Endothelial cell of umbilical vein (primary cell): ENCODE measurements around the gene CMC2. TPM values are rescaled to one million over a fixed set of nuclear protein-coding genes. Genes with fewer than 3 reads are reported as not detected.

Source experiments
- BruUV-seq: library from RNA; stranded (reverse); fragments of 400-500 nt; replicated peaks from 2 replicates; lab custom pipeline; 2021; lab: Mats Ljungman, UMichigan
- CTCF ChIA-PET: fragments of 300-600, 350-600 bp; sonication (Branson Sonifier 250); formaldehyde crosslinking; loops from one replicate; lab custom pipeline; 2021; ENCODE audit warnings: antibody characterized with exemption, inconsistent platforms; lab: Charles Lee
- POLR2A ChIA-PET: fragments of 300-600, 350-600 bp; sonication (Branson Sonifier 250); formaldehyde crosslinking; loops from one replicate; lab custom pipeline; 2021; ENCODE audit warnings: antibody characterized with exemption, inconsistent platforms; lab: Charles Lee
- DNase-seq: peaks from one replicate; pipeline ENCODE4 v3.0.0-alpha.2; 2011; ENCODE audit warnings: low read depth, low spot score
- FAIRE-seq: peaks from 2 replicates; lab custom pipeline; 2011; peaks lifted over from hg19 to GRCh38; lab: Jason Lieb, UNC
- H2AFZ ChIP-seq: 2 replicates; pipeline ENCODE4 v1.6.0; 2012; ENCODE audit warnings: low read depth, low read length, control low read depth, inconsistent platforms
- H3K27ac ChIP-seq: 2 replicates; pipeline ENCODE4 v1.5.1; 2011; ENCODE audit warnings: low read depth, mild to moderate bottlenecking, control low read depth, low read length, moderate library complexity; ENCODE audit not compliant: insufficient read depth
- H3K27me3 ChIP-seq, 2 experiments: 2 replicates each; pipeline versions ENCODE4 v1.6.0 to v1.6.1; 2011; ENCODE audit warnings: low read length in 2 of 2, mixed read lengths in 1 of 2; ENCODE audit not compliant: control insufficient read depth in 2 of 2, insufficient read depth in 2 of 2
- H3K36me3 ChIP-seq, 2 experiments: 2 replicates in 1 of 2; 3 replicates in 1 of 2; pipeline ENCODE4 v1.5.1; 2011; ENCODE audit warnings: low read length in 2 of 2, mild to moderate bottlenecking in 1 of 2, moderate library complexity in 1 of 2; ENCODE audit not compliant: control insufficient read depth in 2 of 2, insufficient read depth in 2 of 2; ENCODE audit errors: extremely low read depth in 1 of 2
- H3K4me1 ChIP-seq: 3 replicates; pipeline ENCODE4 v1.5.1; 2011; ENCODE audit warnings: mild to moderate bottlenecking, low read length; ENCODE audit not compliant: control insufficient read depth, insufficient read depth; ENCODE audit errors: extremely low read depth
- H3K4me2 ChIP-seq: 2 replicates; pipeline ENCODE4 v1.6.1; 2011; ENCODE audit warnings: low read length, control low read depth, mixed read lengths; ENCODE audit not compliant: insufficient read depth
- H3K4me3 ChIP-seq, 3 experiments: fragments of 200-600 bp in 1 of 3; sonication (generic), shearing (Covaris generic) in 1 of 3; replicated peaks in 1 of 3; 2 replicates each; pipeline ENCODE4 v1.5.1; 2011 to 2016; ENCODE audit warnings: control low read depth in 3 of 3, low read length in 3 of 3, mild to moderate bottlenecking in 2 of 3, inconsistent platforms in 1 of 3, low read depth in 1 of 3, moderate library complexity in 1 of 3; ENCODE audit not compliant: insufficient read depth in 1 of 3
- H3K79me2 ChIP-seq: 2 replicates; pipeline ENCODE4 v1.6.0; 2012; ENCODE audit warnings: low read length, inconsistent platforms; ENCODE audit not compliant: control insufficient read depth, insufficient read depth
- H3K9ac ChIP-seq: replicated peaks from 2 replicates; pipeline ENCODE3; 2011; ENCODE audit warnings: low read length, control low read depth; ENCODE audit not compliant: insufficient read depth; ENCODE audit errors: extremely low read depth
- H3K9me1 ChIP-seq: replicated peaks from 3 replicates; pipeline ENCODE4 v1.6.0; 2011; ENCODE audit warnings: mild to moderate bottlenecking, low read length; ENCODE audit not compliant: control insufficient read depth, insufficient read depth; ENCODE audit errors: extremely low read depth
- H3K9me3 ChIP-seq: replicated peaks from 2 replicates; pipeline ENCODE4 v1.5.1; 2012; ENCODE audit warnings: low read length, inconsistent platforms; ENCODE audit not compliant: control insufficient read depth, insufficient read depth
- H4K20me1 ChIP-seq: replicated peaks from 2 replicates; pipeline ENCODE3; 2011; ENCODE audit warnings: mild to moderate bottlenecking, low read length; ENCODE audit not compliant: control insufficient read depth, insufficient read depth; ENCODE audit errors: extremely low read depth
- CTCF ChIP-seq, 2 donors: IDR thresholded peaks; 1 replicate in 1 of 2; 2 replicates in 1 of 2; pipeline ENCODE4 v1.5.1; 2011; ENCODE audit warnings: low read length in 2 of 2, mild to moderate bottlenecking in 2 of 2, moderate library complexity in 2 of 2, control low read depth in 1 of 2, inconsistent platforms in 1 of 2, low read depth in 1 of 2; ENCODE audit not compliant: insufficient read depth in 1 of 2; ENCODE audit errors: extremely low read depth in 1 of 2
- EZH2 ChIP-seq: IDR thresholded peaks from 2 replicates; pipeline ENCODE4 v1.6.1; 2012; ENCODE audit warnings: borderline replicate concordance, low read depth, mild to moderate bottlenecking, moderate library complexity, low read length, inconsistent platforms; ENCODE audit not compliant: severe bottlenecking
- FOS ChIP-seq: IDR thresholded peaks from 2 replicates; pipeline ENCODE4 v1.6.1; 2011; ENCODE audit warnings: mild to moderate bottlenecking, low read length, moderate library complexity, borderline replicate concordance; ENCODE audit not compliant: insufficient read depth
- GATA2 ChIP-seq: IDR thresholded peaks from 2 replicates; pipeline ENCODE4 v1.7.0; 2011; ENCODE audit warnings: low read depth, mild to moderate bottlenecking, moderate library complexity, mixed read lengths, low read length; ENCODE audit not compliant: insufficient read length, insufficient read depth
- JUN ChIP-seq: IDR thresholded peaks from 2 replicates; pipeline ENCODE4 v1.6.1; 2011; ENCODE audit warnings: borderline replicate concordance, low read depth; ENCODE audit not compliant: insufficient read length, insufficient read depth
- MAX ChIP-seq: IDR thresholded peaks from 2 replicates; pipeline ENCODE4 v1.6.1; 2011; ENCODE audit not compliant: insufficient read depth, insufficient read length
- MYC ChIP-seq: IDR thresholded peaks from one replicate; pipeline ENCODE4 v1.6.1; 2011; ENCODE audit warnings: mild to moderate bottlenecking, low read depth, low read length
- POLR2A ChIP-seq: IDR thresholded peaks from 2 replicates; pipeline ENCODE4 v1.6.1; 2012; ENCODE audit warnings: low read depth, mild to moderate bottlenecking, control low read depth, low read length
- POLR2AphosphoS5 ChIP-seq: IDR thresholded peaks from 2 replicates; pipeline ENCODE4 v1.6.1; 2012; ENCODE audit warnings: low read depth, mild to moderate bottlenecking, control low read depth, low read length, moderate library complexity; ENCODE audit not compliant: insufficient read depth
- dilution Hi-C: fragments of 300-500 bp; cut with MboI; formaldehyde crosslinking; loops from one replicate; pipeline ENCODE4 v1.15.0; 2019; ENCODE audit warnings: low sequenced_read_pairs; ENCODE audit not compliant: extremely low pct_ligation_motif_present
- intact Hi-C: fragments of 100-400 bp; cut with micrococcal nuclease; formaldehyde crosslinking; loops from one replicate; pipeline ENCODE4 v1.10.0; 2022
- polyA plus RNA-seq, 4 experiments: library from polyadenylated mRNA; depleted of rRNA in 3 of 4; stranded (reverse) in 3 of 4; unstranded in 1 of 4; fragments of >200 nt; gene quantifications; 2 replicates each; pipeline versions ENCODE4 v1.2.1 to v1.2.3, GENCODE V29; 2011 to 2012; ENCODE audit warnings: missing spikeins in 1 of 4
- total RNA-seq: library from RNA; stranded (reverse); gene quantifications from 2 replicates; pipeline ENCODE4 v1.2.3, GENCODE V29; 2021

The CMC2 gene
- total and polyA plus RNA-seq, 2 donors (not counting 3 experiments of a cell fraction or from before 2014, with no cell fraction given) = 97.8 to 216 TPM

- DNase-seq (no peak), FAIRE-seq (no peak)
- no peak overlapping the region for H3K27ac ChIP-seq
- no peaks in the 10 kb centered on the region for H3K27me3 ChIP-seq
- BruUV-seq = no TSS peak
- H3K9me3 ChIP-seq = no peaks in the 10 kb centered on the region
- H3K36me3 ChIP-seq = peaks cover 0 to 6% of the 10 kb centered on the region in 2 experiments
- H2AFZ ChIP-seq = no peak overlapping the region
- TF ChIP-seq POLR2AphosphoS5 (no peak), EZH2 (no peak), FOS (no peak), JUN (no peak), MYC (no peak)
- POLR2A ChIA-PET = no interaction called here
- CTCF ChIA-PET = interaction anchor here (2.4 kb wide), 1 partner anchor 23 kb away, joined by 8 read pairs; no protein-coding TSS in a partner anchor
- H3K79me2 ChIP-seq = peaks cover 25% of the 10 kb centered on the region
- H3K4me2 ChIP-seq = no peak overlapping the region
- H4K20me1 ChIP-seq = no peaks in the 10 kb centered on the region
- H3K9me1 ChIP-seq = no peaks in the 10 kb centered on the region
- dilution Hi-C loops = no loop called here
- intact Hi-C loops = no loop called here
- H3K9ac ChIP-seq = no peak overlapping the region
- peaks cover 6% of the 10 kb centered on the region for H3K4me1 ChIP-seq
- no peak overlapping the region for H3K4me3 ChIP-seq
Measured at GRCh38 chr16:80981103-80981502, 25.6 kb downstream of the CMC2 start.

DNA sequence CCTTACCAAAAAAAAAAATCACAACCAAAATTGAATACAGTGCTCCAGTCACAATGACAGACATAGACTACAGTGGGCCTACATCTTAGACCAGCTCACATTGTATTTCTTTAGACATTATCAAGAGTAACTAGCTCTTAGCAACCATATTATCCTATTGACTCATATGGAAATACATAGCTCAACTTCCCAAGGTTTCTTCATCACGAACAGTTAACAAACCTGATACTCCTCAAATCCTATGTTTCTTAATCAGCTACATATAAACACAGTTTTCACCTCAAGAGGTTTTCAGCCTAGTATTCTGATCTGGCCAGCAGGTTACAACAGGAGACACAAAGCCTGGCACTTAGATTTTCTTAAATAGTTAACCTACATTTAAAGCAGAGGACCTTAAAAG is 29.7 kb downstream of the CMC2 start:
- dilution Hi-C loops = no loop called here
- H3K27me3 ChIP-seq = no peaks in the 10 kb centered on the region
- H3K79me2 ChIP-seq = no peaks in the 10 kb centered on the region
- ChIA-PET CTCF (interaction anchor here (0.6 kb wide), 1 partner anchor 9 kb away, joined by 5 read pairs; no protein-coding TSS in a partner anchor), POLR2A (no interaction called here)
- DNase-seq = no peak
- peaks cover 3 to 6% of the 10 kb centered on the region in 2 experiments for H3K36me3 ChIP-seq
- H3K9ac ChIP-seq = no peak overlapping the region
- FAIRE-seq = no peak
- H3K9me3 ChIP-seq = no peaks in the 10 kb centered on the region
- no peaks in the 10 kb centered on the region for H3K9me1 ChIP-seq
- no peak overlapping the region for H3K4me3 ChIP-seq
- no TSS peak for BruUV-seq
- TF ChIP-seq POLR2A (no peak), EZH2 (no peak), GATA2 (no peak), MYC (no peak), MAX (no peak), FOS (no peak), CTCF (IDR thresholded peaks at IDR 0.05; ENCODE audit: extremely low read depth in 1 of 2, insufficient read depth in 1 of 2, low read depth in 1 of 2, low read length in 2 of 2) (no peak), POLR2AphosphoS5 (no peak), JUN (no peak)
- no peaks in the 10 kb centered on the region for H4K20me1 ChIP-seq
- H3K27ac ChIP-seq = no peak overlapping the region
- H2AFZ ChIP-seq = no peak overlapping the region
- no peaks in the 10 kb centered on the region for H3K4me1 ChIP-seq
- no peak overlapping the region for H3K4me2 ChIP-seq
- intact Hi-C loops = no loop called here
